Breast epithelium (tissue), 3 donors: ENCODE results near the gene KCTD2.

ENCODE experiments used
- POLR2A ChIP-seq: fragments of 450-650 bp; IDR thresholded peaks from one replicate; pipeline ENCODE4 v1.6.1; 2016; ENCODE audit warnings: antibody characterized with exemption, mild to moderate bottlenecking, moderate library complexity
- TF ChIP-seq, protein P1 (sequence below), 3 donors: fragments of 450-650 bp; IDR thresholded peaks; one replicate each; pipeline ENCODE4 v1.5.1; 2016 to 2017; ENCODE audit warnings: antibody characterized with exemption in 3 of 3, mild to moderate bottlenecking in 3 of 3, moderate library complexity in 3 of 3

DNA sequence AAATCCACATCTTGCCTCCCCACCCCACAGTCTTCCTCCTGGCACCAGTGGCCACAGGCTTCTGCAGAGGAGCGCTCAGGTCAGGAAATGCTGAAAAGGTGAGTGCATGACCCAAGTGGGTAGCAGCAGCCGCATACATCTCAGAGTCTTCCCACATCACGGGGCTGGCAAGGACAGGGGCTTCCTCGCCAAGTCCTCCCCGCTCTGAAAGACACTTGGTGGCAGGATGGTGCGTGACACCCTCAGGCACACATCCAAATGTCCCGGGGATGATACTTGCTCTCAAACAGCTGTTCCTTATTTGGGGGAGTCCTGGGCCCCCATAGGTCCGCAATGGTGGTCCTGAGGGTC, 32.0 kb downstream of the KCTD2 start:
- TF ChIP-seq POLR2A = no peak
- TF ChIP-seq, protein P1, sequence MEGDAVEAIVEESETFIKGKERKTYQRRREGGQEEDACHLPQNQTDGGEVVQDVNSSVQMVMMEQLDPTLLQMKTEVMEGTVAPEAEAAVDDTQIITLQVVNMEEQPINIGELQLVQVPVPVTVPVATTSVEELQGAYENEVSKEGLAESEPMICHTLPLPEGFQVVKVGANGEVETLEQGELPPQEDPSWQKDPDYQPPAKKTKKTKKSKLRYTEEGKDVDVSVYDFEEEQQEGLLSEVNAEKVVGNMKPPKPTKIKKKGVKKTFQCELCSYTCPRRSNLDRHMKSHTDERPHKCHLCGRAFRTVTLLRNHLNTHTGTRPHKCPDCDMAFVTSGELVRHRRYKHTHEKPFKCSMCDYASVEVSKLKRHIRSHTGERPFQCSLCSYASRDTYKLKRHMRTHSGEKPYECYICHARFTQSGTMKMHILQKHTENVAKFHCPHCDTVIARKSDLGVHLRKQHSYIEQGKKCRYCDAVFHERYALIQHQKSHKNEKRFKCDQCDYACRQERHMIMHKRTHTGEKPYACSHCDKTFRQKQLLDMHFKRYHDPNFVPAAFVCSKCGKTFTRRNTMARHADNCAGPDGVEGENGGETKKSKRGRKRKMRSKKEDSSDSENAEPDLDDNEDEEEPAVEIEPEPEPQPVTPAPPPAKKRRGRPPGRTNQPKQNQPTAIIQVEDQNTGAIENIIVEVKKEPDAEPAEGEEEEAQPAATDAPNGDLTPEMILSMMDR (IDR thresholded peaks at IDR 0.05) = no peak
